Fibroblast of skin of right biceps (primary cell): Measurements from ENCODE around the gene UTP18.
"Not testable (repeated sequence)": the region's sequence is repeated elsewhere in the genome, so short reads cannot be mapped to it uniquely, and the experiment has no call there.

Experiments
- DNase-seq: peaks from one replicate; pipeline ENCODE4 v3.0.0-alpha.2; 2013

Gene UTP18

GRCh38 chr17:51260237-51261023 lies at the start of gene UTP18:
Gene UTP18 (plus strand): TSS chr17:51260546. CDS start chr17:51260585, 39 bp downstream.
- DNase-seq, result peak; percentile 98

- DNase-seq, result no peak
Measured at GRCh38 chr17:51214920-51215319, 45.4 kb upstream of the UTP18 start.

- no peak for DNase-seq
Measured at GRCh38 chr17:51217946-51218345, 42.4 kb upstream of the UTP18 start.

- DNase-seq, result no peak
Measured at GRCh38 chr17:51221322-51221721, 39.0 kb upstream of the UTP18 start.

- DNase-seq, result no peak
Measured at GRCh38 chr17:51224402-51225262, 35.7 kb upstream of the UTP18 start.

- DNase-seq, result not testable (repeated sequence)
Measured at GRCh38 chr17:51225523-51225922, 34.8 kb upstream of the UTP18 start.

- DNase-seq, result peak; percentile 63
Measured at GRCh38 chr17:51228161-51228560, 32.2 kb upstream of the UTP18 start.

GRCh38 chr17:51229889-51230288 lies 30.5 kb upstream of the UTP18 start:
- no peak for DNase-seq

GRCh38 chr17:51230306-51230705 lies 30.0 kb upstream of the UTP18 start:
- DNase-seq, result peak; percentile 6

- no peak for DNase-seq
Measured at GRCh38 chr17:51231999-51232398, 28.3 kb upstream of the UTP18 start.

GRCh38 chr17:51234162-51234561 lies 26.2 kb upstream of the UTP18 start:
- DNase-seq, result no peak

GRCh38 chr17:51238255-51238887 lies 22.0 kb upstream of the UTP18 start:
- DNase-seq, result no peak

- DNase-seq, result no peak
Measured at GRCh38 chr17:51240275-51240674, 20.1 kb upstream of the UTP18 start.

- DNase-seq, result no peak
Measured at GRCh38 chr17:51244041-51244440, 16.3 kb upstream of the UTP18 start.

- DNase-seq, result no peak
Measured at GRCh38 chr17:51245535-51245934, 14.8 kb upstream of the UTP18 start.

- DNase-seq, result no peak
Measured at GRCh38 chr17:51250314-51250840, 10.0 kb upstream of the UTP18 start.

- no peak for DNase-seq
Measured at GRCh38 chr17:51251010-51251409, 9.3 kb upstream of the UTP18 start.

- DNase-seq, result no peak
Measured at GRCh38 chr17:51255673-51256072, 4.7 kb upstream of the UTP18 start.

GRCh38 chr17:51256101-51256500 lies 4.2 kb upstream of the UTP18 start:
- DNase-seq, result no peak

- DNase-seq, result no peak
Measured at GRCh38 chr17:51257150-51258081, 2.9 kb upstream of the UTP18 start.

- no peak for DNase-seq
Measured at GRCh38 chr17:51258756-51259563, 1.4 kb upstream of the UTP18 start.
